ENCODE results near the gene TLE3.

The TLE3 gene

DNA sequence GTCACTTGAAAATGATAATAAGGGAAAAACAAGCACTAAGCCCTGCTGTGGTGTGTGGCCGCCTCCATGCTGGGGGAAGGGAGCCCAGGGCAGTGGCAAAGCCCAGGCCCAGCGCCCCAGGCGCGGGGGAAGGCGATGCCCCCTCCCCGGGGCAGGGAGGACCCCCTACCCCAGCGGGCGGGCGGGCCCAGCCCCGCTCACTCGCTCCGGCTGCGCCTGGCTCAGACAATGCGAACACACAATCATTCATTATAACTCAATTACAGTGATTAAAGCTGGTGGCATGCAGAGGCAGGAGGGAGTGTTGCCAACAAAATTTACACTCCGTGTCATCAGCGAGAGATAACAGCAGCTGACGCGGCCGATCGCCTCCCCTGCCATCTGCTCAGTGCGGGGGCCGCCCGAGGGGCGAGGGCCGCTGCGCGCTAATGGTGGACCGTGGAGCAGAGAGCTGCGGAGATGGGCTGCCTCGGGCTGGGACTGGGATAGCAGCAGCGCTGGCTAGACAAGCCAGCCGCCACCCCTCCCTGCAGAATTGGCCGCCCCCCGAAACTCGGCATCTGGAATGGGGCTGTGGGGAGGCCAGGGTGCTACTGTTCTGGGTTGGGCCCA, 64.1 kb downstream of the TLE3 start:
- DNase-seq (ENCODE audit: low read depth) = peak; percentile 50
- H3K4me3 ChIP-seq (ENCODE audit: control insufficient read depth, low read depth, low read length) = no peak overlapping the region
- TF ChIP-seq, protein P1, sequence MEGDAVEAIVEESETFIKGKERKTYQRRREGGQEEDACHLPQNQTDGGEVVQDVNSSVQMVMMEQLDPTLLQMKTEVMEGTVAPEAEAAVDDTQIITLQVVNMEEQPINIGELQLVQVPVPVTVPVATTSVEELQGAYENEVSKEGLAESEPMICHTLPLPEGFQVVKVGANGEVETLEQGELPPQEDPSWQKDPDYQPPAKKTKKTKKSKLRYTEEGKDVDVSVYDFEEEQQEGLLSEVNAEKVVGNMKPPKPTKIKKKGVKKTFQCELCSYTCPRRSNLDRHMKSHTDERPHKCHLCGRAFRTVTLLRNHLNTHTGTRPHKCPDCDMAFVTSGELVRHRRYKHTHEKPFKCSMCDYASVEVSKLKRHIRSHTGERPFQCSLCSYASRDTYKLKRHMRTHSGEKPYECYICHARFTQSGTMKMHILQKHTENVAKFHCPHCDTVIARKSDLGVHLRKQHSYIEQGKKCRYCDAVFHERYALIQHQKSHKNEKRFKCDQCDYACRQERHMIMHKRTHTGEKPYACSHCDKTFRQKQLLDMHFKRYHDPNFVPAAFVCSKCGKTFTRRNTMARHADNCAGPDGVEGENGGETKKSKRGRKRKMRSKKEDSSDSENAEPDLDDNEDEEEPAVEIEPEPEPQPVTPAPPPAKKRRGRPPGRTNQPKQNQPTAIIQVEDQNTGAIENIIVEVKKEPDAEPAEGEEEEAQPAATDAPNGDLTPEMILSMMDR (conservative IDR thresholded peaks at IDR 0.05; ENCODE audit: control insufficient read depth, insufficient read depth, low read depth, low read length) = no peak

DNA sequence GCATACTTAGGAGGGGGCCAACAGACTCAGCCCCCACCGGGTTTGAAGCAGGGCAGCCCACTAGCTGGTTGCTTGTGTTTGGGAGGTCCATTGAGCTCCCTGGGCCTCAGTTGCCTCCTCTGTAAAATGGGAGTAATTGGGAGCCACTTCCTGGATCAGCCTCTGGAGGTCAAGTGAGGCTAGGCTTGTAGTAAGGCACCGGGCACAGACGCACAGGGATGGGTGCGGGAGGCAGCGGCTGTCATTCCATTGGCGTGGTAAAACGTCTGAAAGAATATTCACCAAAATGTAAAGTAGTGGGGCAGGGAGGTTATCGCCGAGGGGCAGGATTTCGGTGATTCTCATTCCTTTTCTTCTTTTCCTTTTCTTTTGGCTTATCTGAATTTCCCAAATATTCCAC, 64.6 kb downstream of the TLE3 start:
- TF ChIP-seq, protein P1 (conservative IDR thresholded peaks at IDR 0.05; ENCODE audit: control insufficient read depth, insufficient read depth, low read depth, low read length) = no peak
- no peak overlapping the region for H3K4me3 ChIP-seq (ENCODE audit: control insufficient read depth, low read depth, low read length)
- no peak for DNase-seq (ENCODE audit: low read depth)

DNA sequence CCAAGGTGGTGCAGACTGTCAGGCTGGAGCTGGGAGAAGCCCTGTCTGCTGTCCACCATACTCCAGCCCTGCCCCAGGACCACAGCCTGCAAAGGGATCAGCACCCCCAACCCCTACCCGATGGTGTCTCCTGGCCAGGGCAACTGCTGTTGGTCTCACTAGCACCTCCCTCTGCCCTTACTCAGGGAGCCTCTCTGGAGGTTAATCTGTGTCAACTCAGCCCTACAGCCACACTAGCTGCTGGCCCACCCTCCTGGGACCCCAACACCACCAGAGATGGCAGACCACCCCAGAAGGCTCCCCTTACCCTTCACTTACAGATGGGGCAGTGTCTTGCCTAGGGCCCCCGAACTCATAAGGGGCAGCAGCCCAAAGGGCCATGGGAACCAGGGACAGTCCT, 65.2 kb downstream of the TLE3 start:
- TF ChIP-seq, protein P1 (conservative IDR thresholded peaks at IDR 0.05; ENCODE audit: control insufficient read depth, insufficient read depth, low read depth, low read length) = no peak
- no peak overlapping the region for H3K4me3 ChIP-seq (ENCODE audit: control insufficient read depth, low read depth, low read length)
- DNase-seq (ENCODE audit: low read depth) = no peak

DNA sequence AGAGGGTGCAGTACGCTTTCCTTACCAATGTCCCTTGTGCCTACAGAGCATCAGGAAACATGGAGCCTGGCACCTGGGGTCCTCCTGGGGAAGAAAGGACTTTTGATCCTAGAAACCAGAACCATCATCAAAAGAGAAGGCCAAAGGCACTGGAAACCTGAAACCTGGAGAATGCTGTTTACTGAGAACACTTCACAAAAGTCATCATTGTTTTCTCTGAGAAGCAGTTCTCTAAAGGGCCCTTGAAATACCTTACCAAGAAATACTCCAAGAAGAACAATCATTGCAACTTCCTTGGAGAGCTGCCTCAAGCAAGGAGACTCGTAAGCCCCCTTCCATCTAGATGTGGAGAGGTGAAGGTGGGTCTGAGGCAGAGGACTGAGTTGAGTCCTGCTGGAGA, 66.0 kb downstream of the TLE3 start:
- TF ChIP-seq, protein P1 (conservative IDR thresholded peaks at IDR 0.05; ENCODE audit: control insufficient read depth, insufficient read depth, low read depth, low read length) = no peak
- DNase-seq (ENCODE audit: low read depth) = no peak
- no peak overlapping the region for H3K4me3 ChIP-seq (ENCODE audit: control insufficient read depth, low read depth, low read length)

DNA sequence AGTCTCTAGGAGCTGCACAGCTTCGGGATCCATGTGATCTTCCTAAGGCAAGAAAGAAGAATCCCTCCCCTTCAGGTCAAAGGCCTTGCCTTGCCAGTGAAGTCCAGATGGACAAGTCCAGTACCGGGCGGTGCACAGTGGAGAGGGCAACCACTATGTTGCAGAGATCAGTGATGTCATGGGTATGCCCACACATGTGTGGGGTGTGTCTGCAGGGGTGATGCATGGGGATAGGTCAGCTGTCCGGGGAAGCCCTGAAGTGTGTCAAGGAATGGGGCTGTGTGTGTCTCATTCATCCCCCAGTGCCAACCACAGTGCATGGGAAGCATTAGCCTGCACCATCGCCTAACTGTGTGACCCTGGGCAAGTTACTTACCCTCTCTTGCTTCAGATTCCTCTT, 66.5 kb downstream of the TLE3 start:
- TF ChIP-seq, protein P1 (conservative IDR thresholded peaks at IDR 0.05; ENCODE audit: control insufficient read depth, insufficient read depth, low read depth, low read length) = no peak
- DNase-seq (ENCODE audit: low read depth) = no peak
- no peak overlapping the region for H3K4me3 ChIP-seq (ENCODE audit: control insufficient read depth, low read depth, low read length)

DNA sequence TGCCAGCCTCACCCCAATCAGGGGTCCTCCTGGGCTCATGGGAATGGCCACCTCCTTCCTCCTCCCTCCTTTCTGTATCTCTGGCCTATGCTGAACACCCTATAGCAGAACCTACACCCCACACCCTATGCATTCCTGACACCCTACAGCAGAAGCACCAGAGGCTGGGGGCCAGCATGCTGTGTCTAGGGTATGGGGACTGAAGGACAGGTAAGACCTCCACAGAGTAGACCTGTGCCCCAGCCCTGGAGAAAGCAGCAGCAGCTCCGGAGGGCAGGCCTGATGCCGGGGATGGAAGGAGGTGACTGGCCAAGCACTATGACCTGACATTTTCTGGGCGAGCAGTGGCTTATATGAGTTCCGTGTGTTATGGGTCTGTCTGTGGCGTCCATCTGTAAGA, 66.9 kb downstream of the TLE3 start:
- DNase-seq (ENCODE audit: low read depth) = no peak
- TF ChIP-seq, protein P1 (conservative IDR thresholded peaks at IDR 0.05; ENCODE audit: control insufficient read depth, insufficient read depth, low read depth, low read length) = no peak
- no peak overlapping the region for H3K4me3 ChIP-seq (ENCODE audit: control insufficient read depth, low read depth, low read length)

DNA sequence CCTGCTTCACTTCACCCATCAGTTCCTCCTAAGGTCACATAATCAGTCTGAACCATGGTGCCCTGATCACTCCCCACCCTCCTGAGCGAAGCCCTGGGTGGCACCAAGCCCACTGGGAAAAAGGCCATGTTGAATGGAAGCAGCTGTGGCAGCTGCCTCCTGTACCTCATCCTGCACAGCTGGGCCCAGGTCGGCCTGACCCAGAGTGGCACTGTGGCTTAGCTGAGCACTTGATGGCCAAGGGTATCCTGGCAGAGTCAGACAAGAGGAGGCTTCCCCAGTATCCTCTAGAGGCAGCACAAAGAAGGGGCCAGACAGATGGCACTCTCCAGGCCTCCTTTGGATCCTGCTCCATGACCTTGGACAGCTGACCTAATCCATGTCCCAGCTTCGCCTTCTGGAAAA, 68.4 kb downstream of the TLE3 start:
- TF ChIP-seq, protein P1 (conservative IDR thresholded peaks at IDR 0.05; ENCODE audit: control insufficient read depth, insufficient read depth, low read depth, low read length) = no peak
- no peak overlapping the region for H3K4me3 ChIP-seq (ENCODE audit: control insufficient read depth, low read depth, low read length)
- DNase-seq (ENCODE audit: low read depth) = no peak

Data from fibroblast of mammary gland (primary cell).